ENCODE results near the gene ZMAT3.

Gene ZMAT3

GRCh38 chr3:179020112-179020511 lies 51.5 kb downstream of the ZMAT3 start:
- H3K27ac Mint-ChIP-seq = no peak overlapping the region
- peaks cover 6% of the 10 kb centered on the region for H3K36me3 Mint-ChIP-seq (ENCODE audit: low read depth)
- H3K27me3 Mint-ChIP-seq (ENCODE audit: low read depth) = no peaks in the 10 kb centered on the region
- H3K9me3 Mint-ChIP-seq = no peaks in the 10 kb centered on the region
- peaks cover 42% of the 10 kb centered on the region for H3K4me1 Mint-ChIP-seq (ENCODE audit: low read depth)
- no peak overlapping the region for H3K4me3 Mint-ChIP-seq

DNA sequence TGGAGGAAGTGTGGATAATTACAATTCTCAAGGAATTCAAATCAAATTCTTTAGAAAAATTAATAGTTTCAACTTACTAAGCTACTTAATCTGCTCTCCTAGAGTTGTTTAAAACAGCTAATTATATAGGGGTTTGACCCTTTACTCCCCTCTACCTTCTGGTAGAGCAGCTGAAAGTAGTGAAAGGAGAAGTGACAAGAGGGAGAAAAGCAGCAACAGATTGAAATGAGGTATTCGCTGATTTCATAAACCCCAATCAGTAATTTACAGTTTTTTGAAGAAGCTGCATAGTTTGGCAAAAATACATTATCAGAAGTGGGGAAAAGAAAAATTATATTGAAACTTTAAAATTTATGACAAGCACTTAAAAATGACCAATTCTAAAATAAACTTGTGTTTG lies 52.8 kb downstream of the ZMAT3 start:
- H3K9me3 Mint-ChIP-seq = no peaks in the 10 kb centered on the region
- no peaks in the 10 kb centered on the region for H3K27me3 Mint-ChIP-seq (ENCODE audit: low read depth)
- peaks cover 45% of the 10 kb centered on the region for H3K4me1 Mint-ChIP-seq (ENCODE audit: low read depth)
- H3K27ac Mint-ChIP-seq = no peak overlapping the region
- peaks cover 4% of the 10 kb centered on the region for H3K36me3 Mint-ChIP-seq (ENCODE audit: low read depth)
- no peak overlapping the region for H3K4me3 Mint-ChIP-seq

DNA sequence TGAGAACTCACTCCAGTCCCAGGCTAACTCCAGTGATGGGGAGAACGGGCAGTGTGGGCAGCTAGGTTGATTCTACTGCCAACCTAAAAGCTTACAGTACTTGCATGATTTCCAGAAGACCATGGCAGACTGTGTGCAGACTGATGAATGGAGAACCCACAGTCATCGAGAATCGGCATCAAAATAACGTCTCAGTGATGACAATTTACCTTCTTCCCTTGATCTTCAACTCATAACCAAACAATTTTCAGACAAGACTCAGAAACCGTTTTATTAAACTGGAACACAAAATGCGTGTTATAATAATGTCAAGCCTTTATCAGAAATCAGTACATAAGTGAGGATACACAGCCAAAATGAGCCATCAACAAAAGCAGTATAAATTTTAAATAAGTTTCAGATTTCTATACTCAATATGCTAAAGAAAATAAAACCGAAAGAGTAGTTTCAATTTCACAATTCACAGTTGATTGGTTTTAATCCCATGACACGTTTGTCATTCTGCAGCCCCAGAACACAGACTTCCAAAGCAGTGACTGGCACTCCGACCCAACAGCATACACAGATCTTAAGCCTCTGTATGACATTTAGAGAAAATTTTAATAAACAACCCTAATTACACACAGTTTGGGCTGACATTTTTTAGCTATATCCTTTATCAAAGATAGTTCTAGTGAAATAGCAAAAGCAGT lies 54.5 kb downstream of the ZMAT3 start:
- peak overlapping the region; percentile 28 for H3K4me3 Mint-ChIP-seq
- H3K4me1 Mint-ChIP-seq (ENCODE audit: low read depth) = peaks cover 45% of the 10 kb centered on the region
- H3K9me3 Mint-ChIP-seq = no peaks in the 10 kb centered on the region
- peak overlapping the region; percentile 67 for H3K27ac Mint-ChIP-seq
- peaks cover 4% of the 10 kb centered on the region for H3K36me3 Mint-ChIP-seq (ENCODE audit: low read depth)
- H3K27me3 Mint-ChIP-seq (ENCODE audit: low read depth) = peaks cover 6% of the 10 kb centered on the region

GRCh38 chr3:179015551-179016020 lies 56.0 kb downstream of the ZMAT3 start:
- Mint-ChIP-seq H3K4me3 (no peak overlapping the region), H3K27me3 (ENCODE audit: low read depth) (peaks cover 17% of the 10 kb centered on the region), H3K4me1 (ENCODE audit: low read depth) (peaks cover 33% of the 10 kb centered on the region), H3K36me3 (ENCODE audit: low read depth) (peaks cover 4% of the 10 kb centered on the region), H3K27ac (no peak overlapping the region), H3K9me3 (no peaks in the 10 kb centered on the region)

- Mint-ChIP-seq H3K27me3 (ENCODE audit: low read depth) (peaks cover 35% of the 10 kb centered on the region), H3K36me3 (ENCODE audit: low read depth) (peaks cover 5% of the 10 kb centered on the region), H3K4me1 (ENCODE audit: low read depth) (peaks cover 3% of the 10 kb centered on the region), H3K4me3 (no peak overlapping the region), H3K27ac (no peak overlapping the region), H3K9me3 (no peaks in the 10 kb centered on the region)
These were observed 65.9 kb downstream of the ZMAT3 start for GRCh38 chr3:179005706-179006105.

DNA sequence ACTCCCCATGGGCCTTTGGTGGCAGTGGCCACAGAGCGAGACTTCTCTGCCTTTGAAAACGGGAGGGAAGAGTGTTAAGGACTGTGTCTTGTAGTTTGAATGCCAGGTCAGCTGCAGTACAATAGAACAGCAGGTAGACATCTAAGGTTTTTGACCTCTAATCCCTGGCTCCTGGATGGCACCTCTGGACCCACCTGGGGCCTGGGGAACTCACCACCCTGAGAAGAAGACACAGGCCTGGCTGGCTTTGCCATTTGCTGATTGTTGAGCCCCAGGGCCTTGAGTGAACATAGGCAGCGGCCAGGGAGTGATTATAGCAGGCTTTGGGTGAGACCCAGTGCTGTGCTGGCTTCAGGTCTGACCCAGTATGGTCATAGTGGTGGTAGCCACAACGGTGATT lies 66.4 kb downstream of the ZMAT3 start:
- peaks cover 30% of the 10 kb centered on the region for H3K27me3 Mint-ChIP-seq (ENCODE audit: low read depth)
- no peaks in the 10 kb centered on the region for H3K9me3 Mint-ChIP-seq
- peaks cover 5% of the 10 kb centered on the region for H3K36me3 Mint-ChIP-seq (ENCODE audit: low read depth)
- H3K4me1 Mint-ChIP-seq (ENCODE audit: low read depth) = peaks cover 7% of the 10 kb centered on the region
- no peak overlapping the region for H3K27ac Mint-ChIP-seq
- H3K4me3 Mint-ChIP-seq = no peak overlapping the region

DNA sequence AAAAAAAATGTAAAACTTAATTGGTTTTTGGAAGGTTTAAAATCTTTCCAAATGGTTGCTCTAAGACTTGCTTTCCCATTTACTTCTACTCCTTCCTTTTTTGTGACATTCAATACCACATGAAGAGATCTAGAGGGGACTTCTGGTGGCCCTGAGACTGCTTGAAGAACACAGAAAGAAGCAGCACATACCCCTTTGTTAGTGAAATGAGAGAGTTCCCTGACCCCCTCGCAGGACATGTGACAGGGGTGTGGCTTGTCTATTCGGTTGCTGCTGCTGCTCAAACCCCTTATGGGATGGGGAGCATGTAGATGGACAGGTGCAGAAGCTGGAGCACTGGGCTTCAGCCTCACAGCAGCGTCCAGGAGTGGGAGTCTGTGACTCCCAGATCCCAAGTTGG lies 71.0 kb downstream of the ZMAT3 start:
- peaks cover 14% of the 10 kb centered on the region for H3K4me1 Mint-ChIP-seq (ENCODE audit: low read depth)
- no peaks in the 10 kb centered on the region for H3K9me3 Mint-ChIP-seq
- H3K4me3 Mint-ChIP-seq = no peak overlapping the region
- H3K27ac Mint-ChIP-seq = no peak overlapping the region
- H3K27me3 Mint-ChIP-seq (ENCODE audit: low read depth) = no peaks in the 10 kb centered on the region
- peaks cover 9% of the 10 kb centered on the region for H3K36me3 Mint-ChIP-seq (ENCODE audit: low read depth)

GRCh38 chr3:179000144-179000543 lies 71.5 kb downstream of the ZMAT3 start:
- Mint-ChIP-seq H3K36me3 (ENCODE audit: low read depth) (peaks cover 9% of the 10 kb centered on the region), H3K27ac (peak overlapping the region; percentile 21), H3K9me3 (no peaks in the 10 kb centered on the region), H3K4me3 (peak overlapping the region; percentile 26), H3K4me1 (ENCODE audit: low read depth) (peaks cover 14% of the 10 kb centered on the region), H3K27me3 (ENCODE audit: low read depth) (no peaks in the 10 kb centered on the region)

DNA sequence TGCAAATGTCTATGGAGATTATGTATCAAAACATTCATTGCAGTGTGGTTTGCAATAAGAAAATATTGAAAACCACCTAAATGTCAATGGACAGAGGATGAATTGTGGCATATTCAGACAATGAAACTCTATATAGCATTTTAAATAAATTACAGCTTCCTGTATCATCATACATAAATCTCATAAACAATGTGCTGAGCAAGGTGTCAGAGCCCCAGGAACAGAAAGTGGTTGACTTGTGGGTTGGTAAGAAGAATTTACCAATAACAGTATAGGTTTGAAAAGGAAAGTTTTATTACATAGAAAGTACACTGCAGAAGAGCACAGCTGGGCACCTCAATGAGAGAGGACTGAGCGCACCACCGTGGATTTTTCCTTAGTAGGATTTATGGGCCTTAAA lies 75.2 kb downstream of the ZMAT3 start:
- peaks cover 6% of the 10 kb centered on the region for H3K9me3 Mint-ChIP-seq
- no peak overlapping the region for H3K27ac Mint-ChIP-seq
- H3K4me1 Mint-ChIP-seq (ENCODE audit: low read depth) = peaks cover 14% of the 10 kb centered on the region
- no peaks in the 10 kb centered on the region for H3K27me3 Mint-ChIP-seq (ENCODE audit: low read depth)
- peaks cover 14% of the 10 kb centered on the region for H3K36me3 Mint-ChIP-seq (ENCODE audit: low read depth)
- no peak overlapping the region for H3K4me3 Mint-ChIP-seq

DNA sequence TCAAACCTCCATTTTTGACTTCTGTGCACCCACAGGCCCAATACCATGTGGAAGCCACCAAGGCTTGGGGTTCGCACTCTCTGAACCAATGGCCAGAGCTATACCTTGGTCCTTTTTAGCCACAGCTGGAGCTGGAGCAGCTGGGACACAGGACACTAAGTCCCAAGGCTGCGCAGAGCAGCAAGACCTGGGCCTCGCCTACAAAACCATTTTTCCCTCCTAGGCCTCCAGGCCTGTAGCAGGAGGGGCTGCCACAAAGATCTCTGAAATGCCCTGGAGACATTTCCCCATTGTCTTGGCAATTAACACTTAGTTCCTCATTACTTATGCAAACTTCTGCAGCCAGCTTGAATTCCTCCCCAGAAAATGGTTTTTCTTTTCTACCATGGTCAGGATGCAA lies 81.3 kb downstream of the ZMAT3 start:
- Mint-ChIP-seq H3K27me3 (ENCODE audit: low read depth) (no peaks in the 10 kb centered on the region), H3K36me3 (ENCODE audit: low read depth) (peaks cover 20% of the 10 kb centered on the region), H3K4me3 (no peak overlapping the region), H3K4me1 (ENCODE audit: low read depth) (no peaks in the 10 kb centered on the region), H3K27ac (no peak overlapping the region), H3K9me3 (peaks cover 51% of the 10 kb centered on the region)

DNA sequence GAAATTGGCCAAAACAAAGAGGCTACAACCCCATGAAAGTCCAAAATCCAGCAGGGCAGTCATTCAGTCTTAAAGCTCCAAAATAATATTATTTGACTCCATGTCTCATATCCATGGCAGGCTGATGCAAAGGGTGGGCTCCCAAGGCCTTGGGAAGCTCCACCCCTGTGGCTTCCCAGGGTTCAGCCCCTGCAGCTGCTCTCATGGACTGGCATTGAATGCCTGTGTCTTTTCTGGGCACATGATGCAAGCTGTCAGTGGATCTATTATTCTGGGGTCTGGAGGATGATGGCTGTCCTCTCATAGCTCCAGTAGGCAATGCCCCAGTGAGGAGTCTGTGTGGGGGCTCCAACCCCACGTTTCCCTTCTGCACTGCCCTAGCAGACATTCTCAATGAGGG lies 81.8 kb downstream of the ZMAT3 start:
- H3K4me1 Mint-ChIP-seq (ENCODE audit: low read depth) = no peaks in the 10 kb centered on the region
- H3K9me3 Mint-ChIP-seq = peaks cover 55% of the 10 kb centered on the region
- peaks cover 25% of the 10 kb centered on the region for H3K36me3 Mint-ChIP-seq (ENCODE audit: low read depth)
- no peaks in the 10 kb centered on the region for H3K27me3 Mint-ChIP-seq (ENCODE audit: low read depth)
- H3K4me3 Mint-ChIP-seq = no peak overlapping the region
- no peak overlapping the region for H3K27ac Mint-ChIP-seq

DNA sequence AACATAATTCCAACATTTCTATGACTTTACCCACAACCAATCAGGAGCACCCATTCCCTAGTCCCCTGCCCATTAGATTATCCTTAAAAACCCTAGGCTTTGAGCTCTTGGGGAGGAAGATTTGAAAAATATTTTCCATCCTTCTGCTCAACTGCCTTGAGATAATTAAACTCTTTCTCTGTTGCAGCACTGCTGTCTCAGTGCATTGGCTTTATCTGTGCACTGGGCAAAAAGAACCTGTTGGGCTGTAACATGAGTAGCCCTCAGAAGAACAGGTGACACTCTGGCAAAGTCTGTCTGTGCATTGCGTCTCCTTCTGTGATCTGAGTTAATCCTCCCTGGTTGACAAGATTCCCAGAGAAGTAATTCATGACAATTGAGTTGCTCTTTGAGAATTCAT lies 83.9 kb downstream of the ZMAT3 start:
- Mint-ChIP-seq H3K36me3 (ENCODE audit: low read depth) (peaks cover 22% of the 10 kb centered on the region), H3K27ac (no peak overlapping the region), H3K4me1 (ENCODE audit: low read depth) (no peaks in the 10 kb centered on the region), H3K4me3 (no peak overlapping the region), H3K27me3 (ENCODE audit: low read depth) (no peaks in the 10 kb centered on the region), H3K9me3 (peaks cover 59% of the 10 kb centered on the region)

DNA sequence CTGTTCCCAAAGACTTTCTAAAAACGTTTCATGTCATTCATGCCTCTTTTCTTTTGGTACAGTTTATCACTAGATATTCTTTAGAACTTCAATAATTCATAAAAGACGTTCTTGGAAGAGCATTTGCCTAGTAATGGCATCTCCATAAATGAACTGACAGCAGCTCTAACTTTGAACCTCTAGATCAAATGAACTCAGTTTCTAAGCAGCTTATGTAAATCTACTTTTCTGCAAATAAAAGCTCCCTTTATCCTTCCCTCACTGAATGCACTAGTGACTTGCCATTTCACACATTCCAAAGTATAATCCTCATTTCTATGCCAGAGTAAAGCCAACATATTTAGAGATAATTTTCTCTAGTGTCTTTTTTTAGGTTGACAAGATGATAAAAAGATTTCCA lies 85.2 kb downstream of the ZMAT3 start:
- H3K36me3 Mint-ChIP-seq (ENCODE audit: low read depth) = peaks cover 17% of the 10 kb centered on the region
- no peaks in the 10 kb centered on the region for H3K27me3 Mint-ChIP-seq (ENCODE audit: low read depth)
- H3K9me3 Mint-ChIP-seq = peaks cover 53% of the 10 kb centered on the region
- H3K4me3 Mint-ChIP-seq = no peak overlapping the region
- H3K27ac Mint-ChIP-seq = no peak overlapping the region
- no peaks in the 10 kb centered on the region for H3K4me1 Mint-ChIP-seq (ENCODE audit: low read depth)

DNA sequence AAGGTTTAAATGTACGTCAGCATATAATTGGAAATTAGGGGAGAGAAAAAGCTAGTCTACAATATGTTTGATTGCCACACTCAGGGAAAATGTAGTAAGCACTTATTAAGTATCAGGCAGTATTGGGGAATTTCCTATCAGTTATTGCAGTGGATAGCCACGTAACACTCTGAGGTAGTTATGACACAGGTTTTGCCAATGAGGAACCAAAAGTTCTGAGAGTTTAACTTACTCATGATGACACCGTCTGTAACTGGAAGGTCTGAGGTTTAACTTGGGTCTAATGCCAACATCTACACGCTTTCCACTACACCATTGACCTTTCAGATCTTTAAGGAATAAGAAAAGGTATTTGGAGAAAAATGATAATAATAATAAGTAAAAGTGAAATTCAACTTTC lies 89.5 kb downstream of the ZMAT3 start:
- Mint-ChIP-seq H3K9me3 (peaks cover 22% of the 10 kb centered on the region), H3K36me3 (ENCODE audit: low read depth) (peaks cover 6% of the 10 kb centered on the region), H3K27ac (no peak overlapping the region), H3K27me3 (ENCODE audit: low read depth) (no peaks in the 10 kb centered on the region), H3K4me3 (no peak overlapping the region), H3K4me1 (ENCODE audit: low read depth) (no peaks in the 10 kb centered on the region)

GRCh38 chr3:178975320-178975719 lies 96.3 kb downstream of the ZMAT3 start:
- Mint-ChIP-seq H3K27ac (no peak overlapping the region), H3K36me3 (ENCODE audit: low read depth) (no peaks in the 10 kb centered on the region), H3K9me3 (peaks cover 3% of the 10 kb centered on the region), H3K4me3 (no peak overlapping the region), H3K27me3 (ENCODE audit: low read depth) (no peaks in the 10 kb centered on the region), H3K4me1 (ENCODE audit: low read depth) (no peaks in the 10 kb centered on the region)

DNA sequence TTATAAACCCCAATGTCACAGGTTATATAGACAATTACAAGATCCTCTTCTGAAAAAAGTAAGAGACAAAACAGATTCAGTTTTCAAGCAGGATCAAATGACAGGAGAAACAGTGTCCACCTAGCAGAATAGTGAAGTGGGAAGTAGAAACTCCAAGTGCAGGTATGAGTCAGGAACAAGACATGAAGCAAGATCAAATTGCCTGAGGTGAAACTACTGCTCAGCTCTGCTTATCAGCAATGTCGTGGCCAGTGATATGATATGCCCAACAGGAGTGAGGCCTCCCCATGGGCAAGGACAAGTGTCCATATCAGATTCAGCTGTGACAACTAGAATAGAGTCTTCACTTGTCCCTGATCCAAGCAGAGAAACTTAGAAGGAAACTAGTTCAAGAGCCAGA lies 100.0 kb downstream of the ZMAT3 start:
- H3K9me3 Mint-ChIP-seq = peaks cover 3% of the 10 kb centered on the region
- H3K4me3 Mint-ChIP-seq = no peak overlapping the region
- peaks cover 3% of the 10 kb centered on the region for H3K4me1 Mint-ChIP-seq (ENCODE audit: low read depth)
- H3K36me3 Mint-ChIP-seq (ENCODE audit: low read depth) = no peaks in the 10 kb centered on the region
- H3K27ac Mint-ChIP-seq = no peak overlapping the region
- H3K27me3 Mint-ChIP-seq (ENCODE audit: low read depth) = peaks cover 6% of the 10 kb centered on the region

All from T-helper 1 cell treated with Interleukin-12 subunit alpha and Interleukin-12 subunit beta and Interleukin-4 antibody, amounts not matched to agents 30 μg/mL and 1 μg/mL, for 36 hours (primary cell).